H9 (cell line): Measurements from ENCODE around the gene UBE2L6. TPM values are rescaled to one million over a fixed set of nuclear protein-coding genes. Genes with fewer than 3 reads are reported as not detected.

Experiments
- DNase-seq: peaks from one replicate; pipeline ENCODE4 v3.0.0-alpha.2; 2017
- H2AFZ ChIP-seq: one replicate; pipeline ENCODE4 v1.6.1; 2013; ENCODE audit warnings: mild to moderate bottlenecking, low read length, control low read depth, moderate library complexity
- H2AK5ac ChIP-seq: 2 replicates; pipeline ENCODE4 v1.6.1; 2013; ENCODE audit warnings: low read length, control low read depth, mixed read lengths; ENCODE audit not compliant: insufficient read length
- H2BK120ac ChIP-seq: one replicate; pipeline ENCODE4 v1.6.1; 2013; ENCODE audit warnings: low read depth, mild to moderate bottlenecking, low read length, control low read depth, inconsistent platforms; ENCODE audit not compliant: poor library complexity, severe bottlenecking
- H2BK12ac ChIP-seq: 2 replicates; pipeline ENCODE4 v1.6.1; 2013; ENCODE audit warnings: low read length, control low read depth, mixed read lengths, low read depth; ENCODE audit not compliant: insufficient read length
- H2BK15ac ChIP-seq: 2 replicates; pipeline ENCODE4 v1.6.1; 2013; ENCODE audit warnings: low read depth, low read length, control low read depth
- H2BK20ac ChIP-seq: one replicate; pipeline ENCODE4 v1.6.1; 2013; ENCODE audit warnings: low read depth, mild to moderate bottlenecking, low read length, control low read depth, inconsistent platforms; ENCODE audit not compliant: poor library complexity, severe bottlenecking
- H2BK5ac ChIP-seq: 2 replicates; pipeline ENCODE4 v1.6.1; 2013; ENCODE audit warnings: low read length, control low read depth, mixed read lengths; ENCODE audit not compliant: insufficient read length
- H3K14ac ChIP-seq: 2 replicates; pipeline ENCODE4 v1.6.1; 2013; ENCODE audit warnings: low read length, control low read depth; ENCODE audit not compliant: insufficient read depth
- H3K18ac ChIP-seq: 2 replicates; pipeline ENCODE4 v1.6.1; 2013; ENCODE audit warnings: low read depth, mild to moderate bottlenecking, mixed read lengths, low read length, control low read depth; ENCODE audit not compliant: insufficient read length
- H3K23ac ChIP-seq: 2 replicates; pipeline ENCODE4 v1.6.1; 2013; ENCODE audit warnings: low read length, control low read depth, mixed read lengths, low read depth; ENCODE audit not compliant: insufficient read length
- H3K23me2 ChIP-seq: 2 replicates; pipeline ENCODE4 v1.6.1; 2013; ENCODE audit warnings: low read depth, mild to moderate bottlenecking, mixed read lengths, low read length, control low read depth; ENCODE audit not compliant: insufficient read length, poor library complexity, severe bottlenecking
- H3K27ac ChIP-seq: 2 replicates; pipeline ENCODE4 v1.5.1; 2013; ENCODE audit warnings: low read length, control low read depth, mixed read lengths, low read depth; ENCODE audit not compliant: insufficient read length
- H3K27me3 ChIP-seq: 2 replicates; pipeline ENCODE4 v1.6.1; 2013; ENCODE audit warnings: low read length, control low read depth, inconsistent platforms; ENCODE audit not compliant: insufficient read depth
- H3K4ac ChIP-seq: 2 replicates; pipeline ENCODE4 v1.6.1; 2013; ENCODE audit warnings: low read depth, mild to moderate bottlenecking, control low read depth, inconsistent platforms, low read length, moderate library complexity
- H3K4me1 ChIP-seq: 2 replicates; pipeline ENCODE4 v1.6.1; 2013; ENCODE audit warnings: low read length, control low read depth, inconsistent platforms; ENCODE audit not compliant: insufficient read depth
- H3K4me2 ChIP-seq: 2 replicates; pipeline ENCODE4 v1.6.1; 2013; ENCODE audit warnings: low read length, control low read depth, mixed read lengths; ENCODE audit not compliant: insufficient read length, insufficient read depth
- H3K56ac ChIP-seq: 2 replicates; pipeline ENCODE4 v1.6.1; 2013; ENCODE audit warnings: low read depth, mild to moderate bottlenecking, mixed read lengths, low read length, control low read depth; ENCODE audit not compliant: insufficient read length
- H3K79me1 ChIP-seq: 2 replicates; pipeline ENCODE4 v1.6.1; 2013; ENCODE audit warnings: low read depth, mild to moderate bottlenecking, moderate library complexity, low read length, control low read depth, inconsistent platforms; ENCODE audit not compliant: insufficient read depth, poor library complexity, severe bottlenecking
- H3K79me2 ChIP-seq: 2 replicates; pipeline ENCODE4 v1.6.1; 2013; ENCODE audit warnings: low read length, control low read depth, inconsistent platforms; ENCODE audit not compliant: insufficient read depth
- H3K9ac ChIP-seq: 2 replicates; pipeline ENCODE4 v1.6.1; 2013; ENCODE audit warnings: low read length, control low read depth, mixed read lengths; ENCODE audit not compliant: insufficient read length; ENCODE audit errors: extremely low read depth
- H3K9me3 ChIP-seq: one replicate; pipeline ENCODE4 v1.6.1; 2013; ENCODE audit warnings: low read depth, low read length, inconsistent platforms; ENCODE audit not compliant: control insufficient read depth
- H3T11ph ChIP-seq: one replicate; pipeline ENCODE4 v1.6.1; 2013; ENCODE audit warnings: mild to moderate bottlenecking, low read length, control low read depth, inconsistent platforms
- H4K20me1 ChIP-seq: one replicate; pipeline ENCODE4 v1.6.1; 2013; ENCODE audit not compliant: control insufficient read depth, insufficient read length, insufficient read depth
- H4K5ac ChIP-seq: 2 replicates; pipeline ENCODE4 v1.6.1; 2013; ENCODE audit warnings: low read depth, mild to moderate bottlenecking, mixed read lengths, low read length, control low read depth; ENCODE audit not compliant: insufficient read length
- H4K8ac ChIP-seq: replicated peaks from 2 replicates; pipeline ENCODE4 v1.6.1; 2013; ENCODE audit warnings: low read length, control low read depth, mixed read lengths, low read depth; ENCODE audit not compliant: insufficient read length
- H4K91ac ChIP-seq: 2 replicates; pipeline ENCODE4 v1.6.1; 2013; ENCODE audit warnings: low read depth, mild to moderate bottlenecking, moderate library complexity, mixed read lengths, low read length, control low read depth; ENCODE audit not compliant: insufficient read length
- H3K27ac Mint-ChIP-seq, 3 experiments: 2 replicates in 2 of 3; 3 replicates in 1 of 3; pipeline ENCODE4 v1.8.0; 2020 to 2021; ENCODE audit warnings: mixed read lengths in 3 of 3, mild to moderate bottlenecking in 1 of 3, moderate library complexity in 1 of 3
- H3K27me3 Mint-ChIP-seq: 2 replicates; pipeline ENCODE4 v1.8.0; 2021; ENCODE audit warnings: low read depth, mild to moderate bottlenecking, moderate library complexity, mixed read lengths
- H3K36me3 Mint-ChIP-seq, 3 experiments: 2 replicates in 2 of 3; 3 replicates in 1 of 3; pipeline ENCODE4 v1.8.0; 2020 to 2021; ENCODE audit warnings: low read depth in 3 of 3, mixed read lengths in 3 of 3; ENCODE audit not compliant: insufficient read depth in 1 of 3
- H3K4me1 Mint-ChIP-seq, 2 experiments: 2 replicates each; pipeline ENCODE4 v1.8.0; 2020; ENCODE audit warnings: mixed read lengths in 2 of 2
- H3K4me3 Mint-ChIP-seq, 2 experiments: 2 replicates in 1 of 2; 3 replicates in 1 of 2; pipeline ENCODE4 v1.8.0; 2020 to 2021; ENCODE audit warnings: mild to moderate bottlenecking in 2 of 2, mixed read lengths in 2 of 2, moderate library complexity in 1 of 2
- H3K9me3 Mint-ChIP-seq, 2 experiments: 2 replicates in 1 of 2; 3 replicates in 1 of 2; pipeline ENCODE4 v1.8.0; 2020; ENCODE audit warnings: mild to moderate bottlenecking in 2 of 2, mixed read lengths in 2 of 2, moderate library complexity in 1 of 2
- WGBS: extraction: QIAGEN DNeasy Blood & Tissue Kit; methylation state at CpG from one replicate; pipeline ENCODE4 v1.1.7; 2013; ENCODE audit warnings: missing lambda C conversion rate, low lambda C conversion rate, mixed read lengths; ENCODE audit not compliant: insufficient read length; ENCODE audit errors: extremely low coverage; 5-methylcytosine and 5-hydroxymethylcytosine counted together
- total RNA-seq: library from RNA; stranded (reverse); gene quantifications from 2 replicates; pipeline ENCODE4 v1.2.1, GENCODE V29; 2021
- TF ChIP-seq, protein P1 (sequence below): fragments of 200-600 bp; sonication (generic); conservative IDR thresholded peaks from 3 replicates; pipeline ENCODE4 v1.8.0; 2021; ENCODE audit warnings: antibody characterized with exemption, mild to moderate bottlenecking

Gene UBE2L6
- total RNA-seq, 1 experiment from 2014 or later: 38.9 TPM

DNA sequence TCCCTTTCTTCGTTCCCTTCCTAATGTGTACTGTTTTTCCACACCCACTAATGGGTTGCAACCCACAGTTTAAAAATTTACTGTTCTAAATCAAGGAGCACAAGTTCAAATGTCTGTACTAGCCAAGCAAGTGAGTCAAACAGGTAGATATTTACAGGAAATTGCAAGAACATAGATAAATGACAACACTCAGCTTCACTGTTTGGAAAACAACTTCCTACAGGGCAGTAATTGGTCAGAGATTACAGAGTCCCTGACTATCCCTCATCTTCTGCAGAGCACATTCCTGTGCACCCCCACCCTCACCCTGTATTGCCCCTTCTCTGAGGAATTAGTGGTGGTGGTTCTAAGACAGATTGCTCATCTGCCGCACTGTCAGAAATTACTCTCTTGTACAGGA lies 31.9 kb upstream of the UBE2L6 start:
- peaks cover 15 to 30% (median 18%) of the 10 kb centered on the region in 3 experiments; a peak in 6 of 7 replicates for H3K36me3 Mint-ChIP-seq
- peaks cover 24 to 49% of the 10 kb centered on the region in 2 experiments for H3K4me1 Mint-ChIP-seq

More for the DNA sequence above, 31.9 kb upstream of the UBE2L6 start:
- peak overlapping the region; percentile 57 for H3K4me2 ChIP-seq
- H4K5ac ChIP-seq: no peak overlapping the region
- no peak overlapping the region for H4K91ac ChIP-seq
- no peak overlapping the region for H3K9ac ChIP-seq
- Mint-ChIP-seq H3K4me3 (peak overlapping the region in 1 of 2 experiments; percentile 79; a peak in 3 of 5 replicates), H3K27ac (peak overlapping the region in 1 of 3 experiments; percentile 54; a peak in 3 of 7 replicates), H3K27me3 (no peaks in the 10 kb centered on the region), H3K9me3 (no peaks in the 10 kb centered on the region)
- H3K4me1 ChIP-seq: peaks cover 4% of the 10 kb centered on the region; the same call in 1 of the 2 replicates
- no peak overlapping the region for H2AFZ ChIP-seq
- no CpG with 5 or more reads among the region's 2 CpGs for WGBS
- no peaks in the 10 kb centered on the region for H3K79me1 ChIP-seq
- no peak overlapping the region for H3K4ac ChIP-seq
- H2BK5ac ChIP-seq: no peak overlapping the region
- no peak overlapping the region for H4K8ac ChIP-seq
- TF ChIP-seq, protein P1, sequence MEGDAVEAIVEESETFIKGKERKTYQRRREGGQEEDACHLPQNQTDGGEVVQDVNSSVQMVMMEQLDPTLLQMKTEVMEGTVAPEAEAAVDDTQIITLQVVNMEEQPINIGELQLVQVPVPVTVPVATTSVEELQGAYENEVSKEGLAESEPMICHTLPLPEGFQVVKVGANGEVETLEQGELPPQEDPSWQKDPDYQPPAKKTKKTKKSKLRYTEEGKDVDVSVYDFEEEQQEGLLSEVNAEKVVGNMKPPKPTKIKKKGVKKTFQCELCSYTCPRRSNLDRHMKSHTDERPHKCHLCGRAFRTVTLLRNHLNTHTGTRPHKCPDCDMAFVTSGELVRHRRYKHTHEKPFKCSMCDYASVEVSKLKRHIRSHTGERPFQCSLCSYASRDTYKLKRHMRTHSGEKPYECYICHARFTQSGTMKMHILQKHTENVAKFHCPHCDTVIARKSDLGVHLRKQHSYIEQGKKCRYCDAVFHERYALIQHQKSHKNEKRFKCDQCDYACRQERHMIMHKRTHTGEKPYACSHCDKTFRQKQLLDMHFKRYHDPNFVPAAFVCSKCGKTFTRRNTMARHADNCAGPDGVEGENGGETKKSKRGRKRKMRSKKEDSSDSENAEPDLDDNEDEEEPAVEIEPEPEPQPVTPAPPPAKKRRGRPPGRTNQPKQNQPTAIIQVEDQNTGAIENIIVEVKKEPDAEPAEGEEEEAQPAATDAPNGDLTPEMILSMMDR: no peak
- H2BK12ac ChIP-seq: no peak overlapping the region
- no peaks in the 10 kb centered on the region for H3K79me2 ChIP-seq
- H2BK20ac ChIP-seq: no peak overlapping the region
- H3K9me3 ChIP-seq: no peaks in the 10 kb centered on the region
- no peak overlapping the region for H3K56ac ChIP-seq
- no peak overlapping the region for H3T11ph ChIP-seq
- H3K18ac ChIP-seq: no peak overlapping the region
- H3K27me3 ChIP-seq: no peaks in the 10 kb centered on the region
- no peak overlapping the region for H2AK5ac ChIP-seq
- no peak overlapping the region for H2BK15ac ChIP-seq
- H3K23me2 ChIP-seq: peaks cover 8% of the 10 kb centered on the region
- H3K27ac ChIP-seq: no peak overlapping the region
- no peak overlapping the region for H3K23ac ChIP-seq
- DNase-seq: no peak
- no peak overlapping the region for H3K14ac ChIP-seq
- H4K20me1 ChIP-seq: no peaks in the 10 kb centered on the region
- no peak overlapping the region for H2BK120ac ChIP-seq
